Calu3 (cell line): ENCODE measurements around the gene H2BK1. TPM values are rescaled to one million over a fixed set of nuclear protein-coding genes. Genes with fewer than 3 reads are reported as not detected.

Source experiments
- BruUV-seq: library from RNA; stranded (reverse); fragments of 400-500 nt; replicated peaks from 2 replicates; lab custom pipeline; 2021; lab: Mats Ljungman, UMichigan
- CTCF ChIA-PET: fragments of 300-600 bp; sonication (Branson Sonifier 250); formaldehyde crosslinking; loops from one replicate; lab custom pipeline; 2022; ENCODE audit warnings: antibody characterized with exemption; lab: Charles Lee
- DNase-seq: peaks from one replicate; pipeline ENCODE4 v3.0.0; 2022
- H3K27ac Mint-ChIP-seq: one replicate; pipeline ENCODE4 v1.8.0; 2022; ENCODE audit warnings: mixed read lengths; ENCODE audit not compliant: unreplicated experiment
- H3K27me3 Mint-ChIP-seq: one replicate; pipeline ENCODE4 v1.8.0; 2022; ENCODE audit warnings: mixed read lengths; ENCODE audit not compliant: unreplicated experiment
- H3K36me3 Mint-ChIP-seq: one replicate; pipeline ENCODE4 v1.8.0; 2022; ENCODE audit warnings: mild to moderate bottlenecking, moderate library complexity, mixed read lengths; ENCODE audit not compliant: insufficient read depth, unreplicated experiment
- H3K4me1 Mint-ChIP-seq: one replicate; pipeline ENCODE4 v1.8.0; 2022; ENCODE audit warnings: mild to moderate bottlenecking, low read depth, mixed read lengths; ENCODE audit not compliant: unreplicated experiment
- H3K4me3 Mint-ChIP-seq: one replicate; pipeline ENCODE4 v1.8.0; 2022; ENCODE audit warnings: mild to moderate bottlenecking, low read depth, moderate library complexity, mixed read lengths; ENCODE audit not compliant: unreplicated experiment
- H3K9me3 Mint-ChIP-seq: one replicate; pipeline ENCODE4 v1.8.0; 2022; ENCODE audit warnings: low read depth, mixed read lengths; ENCODE audit not compliant: unreplicated experiment
- CTCF ChIP-seq: fragments of 200-600 bp; IDR thresholded peaks from one replicate; pipeline ENCODE4 v1.8.0; 2022; ENCODE audit warnings: antibody characterized with exemption; ENCODE audit not compliant: unreplicated experiment
- intact Hi-C: fragments of 100-400 bp; cut with micrococcal nuclease; formaldehyde crosslinking; loops from one replicate; pipeline ENCODE4 v1.10.0; 2022; ENCODE audit not compliant: unreplicated experiment
- total RNA-seq: library from RNA; stranded (reverse); gene quantifications from 2 replicates; pipeline ENCODE4 v1.2.3, GENCODE V29; 2022

The H2BK1 gene
- total RNA-seq, 1 experiment from 2014 or later = not detected

DNA sequence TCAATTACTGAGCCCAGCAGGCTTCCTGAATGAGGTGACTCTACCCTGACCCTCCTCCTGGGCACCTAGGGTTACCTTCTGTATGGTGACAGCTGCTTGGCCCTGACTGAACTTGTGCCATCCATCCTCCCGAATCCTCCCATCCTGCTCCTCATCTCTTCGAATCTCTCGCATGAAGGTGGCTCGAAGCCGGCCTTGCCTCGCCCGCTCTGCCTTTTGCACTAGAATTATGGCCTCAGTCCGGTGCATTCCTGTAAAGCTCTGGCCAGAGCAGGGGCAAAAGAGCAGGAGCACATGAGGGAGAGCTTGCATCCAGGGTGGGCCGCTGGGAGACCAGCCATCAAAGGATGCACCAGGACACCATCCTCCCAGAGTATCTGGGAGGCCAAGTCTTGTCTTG is 7.5 kb downstream of the H2BK1 start:
- Mint-ChIP-seq H3K9me3 (no peaks in the 10 kb centered on the region), H3K36me3 (no peaks in the 10 kb centered on the region), H3K27ac (no peak overlapping the region), H3K4me3 (no peak overlapping the region), H3K4me1 (no peaks in the 10 kb centered on the region), H3K27me3 (no peaks in the 10 kb centered on the region)
- no peak for TF ChIP-seq CTCF
- CTCF ChIA-PET = no interaction called here
- BruUV-seq = no TSS peak
- DNase-seq = no peak
- intact Hi-C loops = no loop called here

DNA sequence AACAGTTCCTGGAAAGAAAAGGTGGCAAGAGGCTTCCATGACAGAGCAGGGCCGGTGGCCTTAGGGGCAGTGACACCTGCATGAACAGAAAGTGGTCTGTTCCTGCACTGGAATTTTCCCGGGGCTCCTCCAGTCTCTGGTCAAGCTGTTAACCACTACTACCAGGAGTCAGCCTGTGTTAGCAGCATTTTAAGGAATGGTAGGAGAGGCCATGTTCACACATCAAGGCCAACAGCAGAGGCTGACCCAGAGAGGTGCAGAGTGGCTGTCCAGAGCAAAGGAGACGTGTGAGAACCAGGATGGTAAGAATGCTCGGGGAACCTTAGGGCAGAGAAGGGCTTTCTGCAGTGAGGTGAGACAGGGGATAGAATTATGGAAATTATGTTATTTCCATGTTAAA is 8.5 kb downstream of the H2BK1 start:
- BruUV-seq = no TSS peak
- CTCF ChIA-PET = no interaction called here
- H3K9me3 Mint-ChIP-seq = no peaks in the 10 kb centered on the region

DNA sequence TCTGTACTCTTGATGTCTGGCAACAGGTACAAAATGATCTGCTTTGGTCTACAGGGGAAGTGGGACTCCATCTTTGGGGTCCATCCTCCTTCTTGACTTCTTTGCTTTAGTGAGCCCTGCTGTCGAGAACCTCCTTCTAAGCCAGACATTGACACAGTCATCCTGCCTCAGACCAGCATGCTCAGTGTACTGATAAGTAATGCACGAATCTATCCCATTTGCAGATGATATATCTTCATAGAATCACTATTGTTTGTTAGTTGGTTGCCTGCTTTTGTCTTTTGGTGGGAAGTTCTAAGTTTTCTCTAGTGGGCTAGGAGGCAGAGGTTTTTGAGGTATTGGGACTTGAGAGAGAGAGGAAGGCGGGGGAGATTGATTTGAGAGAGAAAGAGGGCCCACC is 8.9 kb downstream of the H2BK1 start:
- H3K27ac Mint-ChIP-seq = no peak overlapping the region
- CTCF ChIA-PET = no interaction called here
- BruUV-seq = no TSS peak
- H3K36me3 Mint-ChIP-seq = no peaks in the 10 kb centered on the region
- no peak overlapping the region for H3K4me3 Mint-ChIP-seq
- no peaks in the 10 kb centered on the region for H3K27me3 Mint-ChIP-seq
- no peaks in the 10 kb centered on the region for H3K4me1 Mint-ChIP-seq
- no peaks in the 10 kb centered on the region for H3K9me3 Mint-ChIP-seq
- DNase-seq = no peak
- intact Hi-C loops = no loop called here
- no peak for TF ChIP-seq CTCF

More for the DNA sequence above, 8.5 kb downstream of the H2BK1 start:
- H3K27me3 Mint-ChIP-seq = no peaks in the 10 kb centered on the region
- no peak overlapping the region for H3K27ac Mint-ChIP-seq
- no peak for DNase-seq
- TF ChIP-seq CTCF = no peak
- intact Hi-C loops = no loop called here
- no peaks in the 10 kb centered on the region for H3K36me3 Mint-ChIP-seq
- no peaks in the 10 kb centered on the region for H3K4me1 Mint-ChIP-seq
- H3K4me3 Mint-ChIP-seq = no peak overlapping the region

- intact Hi-C loops = no loop called here
- Mint-ChIP-seq H3K27ac (no peak overlapping the region), H3K36me3 (peaks cover 7% of the 10 kb centered on the region), H3K4me3 (no peak overlapping the region), H3K27me3 (no peaks in the 10 kb centered on the region), H3K4me1 (no peaks in the 10 kb centered on the region), H3K9me3 (no peaks in the 10 kb centered on the region)
- DNase-seq = no peak
- TF ChIP-seq CTCF = no peak
- BruUV-seq = no TSS peak
- CTCF ChIA-PET = interaction anchor here (0.7 kb wide), 1 partner anchor 10 kb away, joined by 3 read pairs; no protein-coding TSS in a partner anchor
Measured at GRCh38 chr7:151198945-151199848, 11.1 kb downstream of the H2BK1 start.
